ENCODE results near the gene MLEC. TPM values are rescaled to one million over a fixed set of nuclear protein-coding genes. Genes with fewer than 3 reads are reported as not detected.

Gene MLEC
- total RNA-seq, 2 experiments from 2014 or later = 69.7 to 101 TPM

DNA sequence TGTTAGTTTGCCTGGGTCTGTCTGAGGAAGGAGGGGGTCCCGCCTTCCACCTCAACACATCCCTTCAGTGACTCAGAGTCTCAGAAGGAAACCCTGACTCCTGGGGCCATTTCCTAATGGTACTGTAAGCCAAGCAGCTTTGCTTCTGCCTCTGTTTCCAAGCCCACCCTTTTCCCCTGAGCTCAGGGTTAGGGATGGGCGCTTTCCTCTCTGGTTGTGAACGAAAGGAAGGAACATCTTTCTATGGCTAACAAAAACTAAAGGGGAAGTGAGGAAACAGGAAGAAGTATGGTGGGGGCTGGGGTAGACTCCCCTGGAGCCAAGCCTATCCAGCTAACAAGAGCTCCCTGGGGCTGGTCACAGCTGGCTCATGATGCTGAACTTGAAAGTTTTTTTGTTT, 11.7 kb downstream of the MLEC start:
- Histone ChIP-seq H3K4me1 (ENCODE audit: insufficient read depth, low read length, poor library complexity, severe bottlenecking) (peaks cover 3% of the 10 kb centered on the region), H2AFZ (ENCODE audit: low read length) (no peak overlapping the region), H3K36me3 (ENCODE audit: insufficient read depth, low read length) (peaks cover 100% of the 10 kb centered on the region), H3K79me2 (ENCODE audit: insufficient read depth, low read depth, low read length) (no peaks in the 10 kb centered on the region), H3K9me2 (ENCODE audit: insufficient read depth, low read length) (no peaks in the 10 kb centered on the region), H4K20me1 (ENCODE audit: insufficient read depth, low read length) (no peaks in the 10 kb centered on the region; the same call in 1 of the 2 replicates), H3K9me3 (ENCODE audit: low read length) (no peaks in the 10 kb centered on the region), H3K27ac (ENCODE audit: low read depth, low read length, poor library complexity, severe bottlenecking) (no peak overlapping the region), H3K4me3 (ENCODE audit: low read depth, low read length, poor library complexity, severe bottlenecking) (no peak overlapping the region), H3K4me2 (ENCODE audit: low read length) (no peak overlapping the region)
- CTCF ChIA-PET (ENCODE audit: unreplicated experiment) = no interaction called here
- no peak for DNase-seq (ENCODE audit: low spot score)
- POLR2A ChIA-PET = interaction anchor here (0.6 to 1.7 kb wide), 3 partner anchors 9 to 502 kb away, joined by 3 to 6 read pairs (median 4); partner anchors contain the start of gene UNC119B
- intact Hi-C loops (cut with micrococcal nuclease; ENCODE audit: unreplicated experiment) = no loop called here
- TF ChIP-seq EZH2phosphoT487 (IDR thresholded peaks at IDR 0.05; ENCODE audit: borderline replicate concordance, low read depth, low read length) = no peak
- TF ChIP-seq, protein P1, sequence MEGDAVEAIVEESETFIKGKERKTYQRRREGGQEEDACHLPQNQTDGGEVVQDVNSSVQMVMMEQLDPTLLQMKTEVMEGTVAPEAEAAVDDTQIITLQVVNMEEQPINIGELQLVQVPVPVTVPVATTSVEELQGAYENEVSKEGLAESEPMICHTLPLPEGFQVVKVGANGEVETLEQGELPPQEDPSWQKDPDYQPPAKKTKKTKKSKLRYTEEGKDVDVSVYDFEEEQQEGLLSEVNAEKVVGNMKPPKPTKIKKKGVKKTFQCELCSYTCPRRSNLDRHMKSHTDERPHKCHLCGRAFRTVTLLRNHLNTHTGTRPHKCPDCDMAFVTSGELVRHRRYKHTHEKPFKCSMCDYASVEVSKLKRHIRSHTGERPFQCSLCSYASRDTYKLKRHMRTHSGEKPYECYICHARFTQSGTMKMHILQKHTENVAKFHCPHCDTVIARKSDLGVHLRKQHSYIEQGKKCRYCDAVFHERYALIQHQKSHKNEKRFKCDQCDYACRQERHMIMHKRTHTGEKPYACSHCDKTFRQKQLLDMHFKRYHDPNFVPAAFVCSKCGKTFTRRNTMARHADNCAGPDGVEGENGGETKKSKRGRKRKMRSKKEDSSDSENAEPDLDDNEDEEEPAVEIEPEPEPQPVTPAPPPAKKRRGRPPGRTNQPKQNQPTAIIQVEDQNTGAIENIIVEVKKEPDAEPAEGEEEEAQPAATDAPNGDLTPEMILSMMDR (conservative IDR thresholded peaks at IDR 0.05; ENCODE audit: low read length) = no peak
- no TSS peak for BruUV-seq (replicated peaks)

DNA sequence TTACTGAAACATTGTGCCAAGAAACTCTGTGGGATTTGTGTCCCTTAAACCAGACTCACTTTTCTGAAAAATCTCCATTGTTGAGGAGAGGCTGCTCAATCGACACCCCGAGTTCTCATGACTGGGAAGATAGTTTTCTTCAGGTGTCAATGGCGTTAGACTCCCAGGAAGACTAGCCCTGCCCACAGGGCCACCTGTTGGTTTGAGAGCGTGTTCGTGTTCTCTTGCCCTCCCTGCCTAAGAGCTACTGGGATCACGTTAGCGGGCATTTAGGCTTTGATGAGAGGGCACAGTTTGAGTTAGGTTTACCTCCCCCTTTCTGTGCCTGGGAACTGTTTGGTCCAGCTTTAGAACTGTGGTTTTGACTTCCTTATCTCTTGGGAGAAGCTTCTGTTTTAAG, 12.6 kb downstream of the MLEC start:
- Histone ChIP-seq H3K4me3 (ENCODE audit: low read depth, low read length, poor library complexity, severe bottlenecking) (no peak overlapping the region), H3K9me3 (ENCODE audit: low read length) (no peaks in the 10 kb centered on the region), H2AFZ (ENCODE audit: low read length) (no peak overlapping the region), H3K79me2 (ENCODE audit: insufficient read depth, low read depth, low read length) (no peaks in the 10 kb centered on the region), H3K27ac (ENCODE audit: low read depth, low read length, poor library complexity, severe bottlenecking) (no peak overlapping the region), H3K4me1 (ENCODE audit: insufficient read depth, low read length, poor library complexity, severe bottlenecking) (peaks cover 3% of the 10 kb centered on the region), H3K9me2 (ENCODE audit: insufficient read depth, low read length) (no peaks in the 10 kb centered on the region), H4K20me1 (ENCODE audit: insufficient read depth, low read length) (no peaks in the 10 kb centered on the region), H3K4me2 (ENCODE audit: low read length) (no peak overlapping the region), H3K36me3 (ENCODE audit: insufficient read depth, low read length) (peaks cover 95% of the 10 kb centered on the region)
- no peak for TF ChIP-seq EZH2phosphoT487 (IDR thresholded peaks at IDR 0.05; ENCODE audit: borderline replicate concordance, low read depth, low read length)
- TF ChIP-seq, protein P1 (conservative IDR thresholded peaks at IDR 0.05; ENCODE audit: low read length) = no peak
- ChIA-PET POLR2A (interaction anchor here (0.7 to 1.7 kb wide), 2 partner anchors 10 to 139 kb away, joined by 3 to 6 read pairs; partner anchors contain the start of gene UNC119B), CTCF (ENCODE audit: unreplicated experiment) (no interaction called here)
- DNase-seq (ENCODE audit: low spot score) = no peak
- intact Hi-C loops (cut with micrococcal nuclease; ENCODE audit: unreplicated experiment) = no loop called here
- no TSS peak for BruUV-seq (replicated peaks)

DNA sequence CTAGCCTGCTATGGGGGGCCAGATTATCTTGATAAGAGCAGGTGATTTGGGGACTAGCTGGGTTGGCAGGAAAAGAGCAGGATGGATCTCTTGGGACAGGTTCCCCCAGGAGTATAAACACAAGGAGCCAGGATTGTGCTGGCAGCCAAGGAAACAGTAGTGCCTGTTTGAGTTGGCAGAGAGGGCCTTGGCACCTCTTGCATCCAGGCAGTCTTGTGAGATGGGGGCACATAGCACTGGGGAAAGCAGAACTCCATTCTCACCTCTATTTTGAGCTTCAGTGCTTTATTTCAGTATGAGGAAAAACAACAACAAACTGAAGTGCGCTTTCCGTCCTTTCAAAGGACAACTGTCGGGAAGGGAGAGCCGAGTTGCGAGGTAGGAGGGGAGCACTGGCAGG, 13.9 kb downstream of the MLEC start:
- no peak for DNase-seq (ENCODE audit: low spot score)
- Histone ChIP-seq H3K4me3 (ENCODE audit: low read depth, low read length, poor library complexity, severe bottlenecking) (no peak overlapping the region), H3K27ac (ENCODE audit: low read depth, low read length, poor library complexity, severe bottlenecking) (no peak overlapping the region), H4K20me1 (ENCODE audit: insufficient read depth, low read length) (no peaks in the 10 kb centered on the region), H3K4me2 (ENCODE audit: low read length) (no peak overlapping the region), H3K36me3 (ENCODE audit: insufficient read depth, low read length) (peaks cover 86% of the 10 kb centered on the region), H3K9me3 (ENCODE audit: low read length) (no peaks in the 10 kb centered on the region), H3K79me2 (ENCODE audit: insufficient read depth, low read depth, low read length) (no peaks in the 10 kb centered on the region), H3K9me2 (ENCODE audit: insufficient read depth, low read length) (no peaks in the 10 kb centered on the region), H3K4me1 (ENCODE audit: insufficient read depth, low read length, poor library complexity, severe bottlenecking) (peaks cover 3% of the 10 kb centered on the region), H2AFZ (ENCODE audit: low read length) (no peak overlapping the region)
- intact Hi-C loops (cut with micrococcal nuclease; ENCODE audit: unreplicated experiment) = no loop called here
- BruUV-seq (replicated peaks) = no TSS peak
- ChIA-PET POLR2A (interaction anchor here (0.6 to 0.7 kb wide), 2 partner anchors 53 to 515 kb away, joined by 3 read pairs; no protein-coding TSS in a partner anchor), CTCF (ENCODE audit: unreplicated experiment) (no interaction called here)
- TF ChIP-seq, protein P1 (conservative IDR thresholded peaks at IDR 0.05; ENCODE audit: low read length) = no peak
- no peak for TF ChIP-seq EZH2phosphoT487 (IDR thresholded peaks at IDR 0.05; ENCODE audit: borderline replicate concordance, low read depth, low read length)
